A673 (cell line): ENCODE results near the gene PGAM1.

Source experiments
- EZH2 ChIP-seq: fragments of 200-600 bp; sonication (generic); IDR thresholded peaks from 2 replicates; pipeline ENCODE4 v1.6.1; 2017; ENCODE audit warnings: borderline replicate concordance, low read depth, mild to moderate bottlenecking, mixed read lengths, antibody characterized with exemption, low read length; ENCODE audit not compliant: poor library complexity, severe bottlenecking
- TF ChIP-seq, protein P1 (sequence below): fragments of 300-800, 200-600 bp; sonication (generic); conservative IDR thresholded peaks from 2 replicates; pipeline ENCODE4 v1.5.1; 2017; ENCODE audit warnings: low read depth, mild to moderate bottlenecking, antibody characterized with exemption, low read length, moderate library complexity, mixed read lengths

DNA sequence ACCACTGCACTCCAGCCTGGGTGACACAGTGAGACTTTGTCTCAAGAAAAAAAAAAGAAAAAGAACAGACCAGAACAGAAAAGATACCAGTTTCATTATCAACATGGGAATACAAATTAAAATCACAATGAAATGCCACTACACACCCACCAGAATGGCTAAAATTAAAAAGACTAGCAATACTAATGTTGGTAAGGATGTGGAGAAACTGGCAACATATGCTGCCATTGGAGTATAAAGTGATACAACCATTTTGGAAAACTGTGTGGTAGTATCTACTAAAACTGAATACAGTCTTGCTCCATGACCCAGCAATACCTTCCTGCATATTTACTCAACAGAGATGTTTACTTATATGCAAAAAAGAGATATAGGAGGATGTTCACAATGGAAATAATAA, 21.9 kb upstream of the PGAM1 start:
- TF ChIP-seq, protein P1, sequence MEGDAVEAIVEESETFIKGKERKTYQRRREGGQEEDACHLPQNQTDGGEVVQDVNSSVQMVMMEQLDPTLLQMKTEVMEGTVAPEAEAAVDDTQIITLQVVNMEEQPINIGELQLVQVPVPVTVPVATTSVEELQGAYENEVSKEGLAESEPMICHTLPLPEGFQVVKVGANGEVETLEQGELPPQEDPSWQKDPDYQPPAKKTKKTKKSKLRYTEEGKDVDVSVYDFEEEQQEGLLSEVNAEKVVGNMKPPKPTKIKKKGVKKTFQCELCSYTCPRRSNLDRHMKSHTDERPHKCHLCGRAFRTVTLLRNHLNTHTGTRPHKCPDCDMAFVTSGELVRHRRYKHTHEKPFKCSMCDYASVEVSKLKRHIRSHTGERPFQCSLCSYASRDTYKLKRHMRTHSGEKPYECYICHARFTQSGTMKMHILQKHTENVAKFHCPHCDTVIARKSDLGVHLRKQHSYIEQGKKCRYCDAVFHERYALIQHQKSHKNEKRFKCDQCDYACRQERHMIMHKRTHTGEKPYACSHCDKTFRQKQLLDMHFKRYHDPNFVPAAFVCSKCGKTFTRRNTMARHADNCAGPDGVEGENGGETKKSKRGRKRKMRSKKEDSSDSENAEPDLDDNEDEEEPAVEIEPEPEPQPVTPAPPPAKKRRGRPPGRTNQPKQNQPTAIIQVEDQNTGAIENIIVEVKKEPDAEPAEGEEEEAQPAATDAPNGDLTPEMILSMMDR = no peak
- TF ChIP-seq EZH2 = no peak
